GM18498 (cell line): ENCODE data around the gene TUBA3D.
"Not testable (repeated sequence)": the region's sequence is repeated elsewhere in the genome, so short reads cannot be mapped to it uniquely, and the experiment has no call there.

ENCODE experiments used
- ATAC-seq: cut with Tn5 transposase; IDR thresholded peaks from one replicate; pipeline ENCODE4 v1.9.1; 2021; ENCODE audit warnings: mild to moderate bottlenecking, moderate library complexity; ENCODE audit not compliant: unreplicated experiment

Gene TUBA3D

DNA sequence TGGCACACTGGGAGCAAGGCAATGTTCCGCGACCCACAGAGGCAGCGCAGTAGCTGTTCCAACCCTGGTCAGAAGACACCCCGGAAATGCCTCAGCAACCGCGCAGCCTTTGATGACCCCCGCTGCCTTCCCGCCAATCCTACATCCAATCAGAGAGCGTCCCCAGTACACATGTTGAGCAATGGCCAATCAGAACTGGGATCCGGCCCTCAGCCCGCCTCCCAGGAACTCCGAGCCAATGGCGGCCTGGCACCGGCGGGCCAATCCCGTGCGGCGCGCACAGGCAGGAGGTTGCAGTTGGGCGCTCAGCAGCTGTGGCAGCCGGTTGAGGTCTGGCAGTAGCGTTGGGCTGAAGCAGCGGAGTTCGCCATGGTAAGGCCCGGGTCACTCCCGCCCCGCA lies at the start of gene TUBA3D:
Gene TUBA3D (plus strand): TSS at position 289 of the 400 bp plus-strand sequence. CDS start 81 bp downstream, at position 370.
- ATAC-seq, result no peak

DNA sequence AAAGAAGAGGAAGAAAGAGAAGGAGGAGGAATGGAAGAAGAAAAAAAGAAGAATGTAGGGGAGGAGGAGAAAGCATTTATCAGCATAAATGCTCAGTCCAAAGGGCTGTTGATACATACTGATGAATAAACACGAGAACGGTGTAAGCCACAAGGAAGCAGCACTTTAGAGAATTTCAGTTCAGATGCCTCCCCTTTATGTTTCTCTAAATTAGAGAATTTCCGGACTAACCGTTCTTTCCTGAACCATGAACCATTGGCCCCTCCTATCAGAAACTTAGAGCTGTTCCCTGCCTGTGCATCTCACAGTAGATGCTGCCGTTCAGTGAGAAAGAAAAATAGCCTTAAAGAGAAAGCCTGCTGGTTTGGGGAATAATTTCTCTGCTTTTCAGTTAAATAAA lies 49.2 kb upstream of the TUBA3D start:
- no peak for ATAC-seq

DNA sequence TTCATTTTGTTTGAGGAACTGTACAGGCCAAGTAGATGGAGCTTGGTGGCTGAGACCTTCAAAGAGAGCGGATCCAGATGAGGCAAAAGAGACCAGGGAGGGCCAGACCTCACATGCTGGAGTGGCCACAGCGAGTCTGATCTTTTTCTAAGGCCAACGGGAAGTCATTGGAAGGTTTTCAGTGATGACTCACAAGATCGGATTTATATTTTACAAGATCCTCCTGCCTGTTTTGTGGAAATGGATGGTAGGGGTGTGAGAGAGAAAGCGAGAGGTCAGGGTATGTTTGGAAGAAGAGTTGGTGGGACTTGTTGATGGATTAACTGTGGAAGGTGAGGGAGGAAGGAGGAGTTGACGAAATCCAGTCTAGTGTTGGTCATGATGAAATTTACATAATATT lies 44.6 kb upstream of the TUBA3D start:
- ATAC-seq, result no peak

DNA sequence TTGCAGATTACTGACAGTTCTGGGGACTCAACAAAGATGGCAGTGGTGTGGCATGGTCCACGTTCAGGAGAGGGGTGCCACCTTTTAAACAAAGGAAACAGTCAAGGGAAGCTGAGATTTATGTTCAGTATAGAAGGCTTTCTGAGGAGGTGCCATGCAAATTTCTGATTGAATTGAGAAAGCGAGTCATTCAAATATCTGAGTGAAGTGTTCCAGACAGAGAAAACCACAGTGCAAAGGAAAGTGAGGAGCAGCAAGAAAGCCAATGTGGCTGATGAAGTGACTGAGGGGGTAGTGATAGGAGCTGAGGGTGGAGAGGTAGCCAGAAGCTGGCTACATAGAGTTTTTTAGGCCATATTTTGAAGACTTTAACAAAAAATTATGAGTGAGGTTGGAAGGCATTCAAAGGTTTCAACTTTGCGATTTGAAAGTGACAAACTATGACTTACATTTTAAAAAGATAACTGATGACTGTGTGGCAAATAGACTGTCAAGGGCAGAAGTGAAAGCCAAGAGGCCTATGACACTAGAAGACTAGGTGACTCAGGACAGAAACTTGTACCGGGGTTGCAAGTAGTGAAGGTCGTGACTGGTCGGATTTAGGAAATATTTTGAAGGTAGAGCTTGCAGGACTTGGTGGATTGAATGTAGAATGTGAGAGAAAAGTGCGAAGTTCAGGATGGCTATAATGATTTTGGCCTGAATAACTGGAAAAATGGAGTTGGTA lies 35.0 kb upstream of the TUBA3D start:
- peak; percentile 71 for ATAC-seq

DNA sequence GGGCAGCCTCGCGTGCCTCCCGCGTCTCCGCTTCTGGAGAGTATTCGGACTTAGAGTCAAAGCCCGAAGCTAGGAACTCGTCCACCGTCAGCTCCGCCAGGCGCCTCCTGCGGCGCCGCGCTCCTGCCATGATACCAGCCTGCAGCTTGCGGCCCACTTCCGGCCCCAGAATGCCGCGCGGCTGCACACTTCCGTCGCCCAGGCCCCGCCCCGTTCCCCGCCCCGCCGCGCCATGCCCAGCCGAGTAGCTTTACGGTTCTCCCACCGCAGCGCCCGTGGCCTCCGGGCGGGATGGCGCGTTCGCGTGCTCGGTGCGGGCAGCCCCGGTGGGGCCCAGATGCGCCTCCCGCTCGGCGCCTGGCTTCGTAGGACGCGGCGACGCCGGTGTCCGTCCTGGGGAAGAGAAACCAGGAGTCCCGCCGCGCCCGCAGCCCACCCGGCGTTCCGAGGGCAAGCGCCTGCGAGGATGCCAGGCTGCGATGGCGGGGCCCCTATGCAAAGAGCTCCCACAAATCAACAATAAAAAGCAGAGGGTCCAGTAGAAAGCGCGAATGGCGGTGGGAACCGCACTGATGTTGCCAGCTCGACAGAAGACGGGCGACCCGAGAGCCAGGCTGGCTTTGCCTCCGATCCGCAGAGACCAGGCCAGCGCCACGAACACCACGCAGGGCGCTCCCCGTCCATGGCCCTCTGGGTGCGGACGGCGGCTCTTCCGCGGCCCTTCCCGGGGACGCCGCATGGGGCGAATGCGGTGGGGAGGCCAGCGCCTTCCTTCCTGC lies 31.0 kb upstream of the TUBA3D start:
- not testable (repeated sequence) for ATAC-seq

DNA sequence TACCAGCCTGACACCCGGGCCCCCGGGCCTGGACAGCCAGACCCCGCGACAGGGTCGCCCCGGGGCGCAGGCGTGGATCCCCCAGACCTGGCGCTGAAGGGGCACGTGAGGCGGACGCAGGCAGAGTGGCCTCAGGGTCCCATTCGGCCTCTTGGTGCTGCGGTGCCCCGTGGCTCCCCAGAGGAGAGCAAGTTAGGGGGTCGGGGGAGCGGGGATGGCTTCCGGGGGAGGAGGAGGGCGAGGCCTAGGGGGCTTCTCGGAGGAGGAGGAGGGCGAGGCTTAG lies 30.5 kb upstream of the TUBA3D start:
- ATAC-seq, result not testable (repeated sequence)

DNA sequence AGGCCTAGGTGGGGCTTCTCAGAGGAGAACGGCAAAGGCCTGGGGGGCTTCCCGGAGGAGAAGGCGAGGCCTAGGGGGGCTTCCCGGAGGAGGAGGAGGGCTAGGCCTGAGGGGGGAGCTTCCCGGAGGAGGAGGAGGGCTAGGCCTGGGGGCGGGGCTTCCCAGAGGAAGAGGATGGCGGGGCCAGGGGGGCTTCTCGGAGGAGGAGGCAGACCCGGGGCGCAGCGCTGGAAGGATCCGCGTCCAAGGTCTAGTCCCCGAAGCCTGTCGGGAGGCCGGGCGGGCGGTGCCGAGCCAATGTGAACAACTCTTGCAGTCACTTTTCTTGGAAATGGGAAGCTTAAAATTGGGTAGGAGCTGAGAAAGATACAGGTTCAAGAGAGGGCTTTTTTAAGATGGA lies 30.0 kb upstream of the TUBA3D start:
- ATAC-seq, result no peak

DNA sequence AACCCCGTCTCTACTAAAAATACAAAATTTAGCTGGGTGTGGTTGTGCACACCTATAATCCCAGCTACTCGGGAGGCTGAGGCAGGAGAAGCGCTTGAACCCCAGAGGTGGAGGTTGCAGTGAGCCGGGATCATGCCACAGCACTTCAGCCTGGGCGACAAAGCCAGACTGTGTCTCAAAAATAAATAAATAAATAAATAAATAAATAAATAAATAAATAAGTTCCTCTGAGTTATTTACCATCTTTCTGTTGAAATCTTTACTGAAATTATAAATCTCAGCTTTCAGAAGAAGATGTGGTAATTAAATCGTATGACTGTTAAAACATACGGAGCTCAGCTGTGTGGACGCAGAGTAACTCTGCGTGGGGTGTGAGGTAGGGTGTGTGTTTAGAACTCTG lies 27.9 kb upstream of the TUBA3D start:
- ATAC-seq, result not testable (repeated sequence)

DNA sequence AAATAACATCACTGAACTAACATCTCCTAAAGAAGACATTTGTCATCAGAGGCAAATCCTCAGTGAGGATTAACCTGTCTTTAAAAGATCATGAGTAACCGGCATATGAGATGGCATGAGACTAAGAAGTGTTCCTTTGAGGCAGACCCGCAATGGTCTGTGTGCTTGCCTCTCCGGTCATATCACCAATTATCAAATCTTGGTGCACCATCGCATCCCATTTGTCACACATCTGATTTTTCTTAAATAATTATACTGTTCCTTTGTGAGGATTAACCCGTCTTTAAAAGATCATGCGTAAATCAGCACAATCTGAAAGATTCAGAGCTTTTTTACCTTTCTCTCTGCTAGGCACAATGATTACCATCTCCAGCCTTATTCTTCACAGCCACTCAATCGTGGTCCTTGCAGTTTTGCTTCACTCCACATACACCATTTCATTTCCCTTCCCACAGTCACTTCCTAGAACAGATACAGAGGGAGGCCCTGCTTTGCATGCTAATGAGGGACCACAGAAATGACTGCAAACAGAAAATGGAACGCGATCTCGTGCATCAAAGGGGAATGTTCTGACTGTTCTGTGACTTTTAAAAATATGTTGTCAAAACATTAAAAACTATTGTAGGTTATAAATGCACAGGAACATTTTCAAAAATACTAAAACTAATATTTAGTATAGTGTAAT lies 24.5 kb upstream of the TUBA3D start:
- ATAC-seq, result peak; percentile 86

DNA sequence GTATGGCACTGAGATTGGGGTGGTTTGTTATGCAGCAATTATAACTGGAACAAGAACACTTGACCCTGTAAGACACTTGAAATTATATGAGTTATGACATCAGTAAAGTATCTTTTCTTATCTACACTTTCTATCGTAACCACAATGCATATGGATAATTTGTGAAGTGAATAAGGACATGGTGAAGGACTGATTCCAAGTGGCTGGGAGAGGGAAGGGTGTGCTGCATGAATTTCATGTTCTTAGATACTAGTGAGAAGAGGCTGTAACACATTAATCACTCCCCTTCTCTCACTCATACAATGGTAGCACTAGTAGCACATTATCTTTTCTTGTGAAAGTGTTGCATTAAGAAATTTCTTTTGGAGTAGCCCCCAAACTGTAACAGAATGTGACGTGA lies 21.0 kb upstream of the TUBA3D start:
- ATAC-seq, result not testable (repeated sequence)

DNA sequence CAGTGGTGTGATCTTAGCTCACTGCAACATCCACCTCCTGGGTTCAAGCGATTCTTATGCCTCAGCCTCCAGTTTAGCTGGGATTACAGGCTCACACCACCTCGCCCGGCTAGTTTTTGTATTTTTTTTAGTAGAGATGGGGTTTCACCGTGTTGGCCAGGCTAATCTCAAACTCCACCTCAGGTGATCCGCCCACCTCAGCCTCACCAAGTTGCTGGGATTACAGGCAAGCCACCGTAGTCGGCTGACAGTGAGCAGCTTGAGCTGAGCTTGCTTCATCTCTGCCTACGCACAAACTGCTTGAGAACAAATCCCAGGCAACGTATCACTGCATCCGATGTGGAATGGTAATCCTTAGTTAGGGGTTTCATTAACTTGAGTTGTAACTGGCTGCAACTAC lies 8.2 kb upstream of the TUBA3D start:
- not testable (repeated sequence) for ATAC-seq

DNA sequence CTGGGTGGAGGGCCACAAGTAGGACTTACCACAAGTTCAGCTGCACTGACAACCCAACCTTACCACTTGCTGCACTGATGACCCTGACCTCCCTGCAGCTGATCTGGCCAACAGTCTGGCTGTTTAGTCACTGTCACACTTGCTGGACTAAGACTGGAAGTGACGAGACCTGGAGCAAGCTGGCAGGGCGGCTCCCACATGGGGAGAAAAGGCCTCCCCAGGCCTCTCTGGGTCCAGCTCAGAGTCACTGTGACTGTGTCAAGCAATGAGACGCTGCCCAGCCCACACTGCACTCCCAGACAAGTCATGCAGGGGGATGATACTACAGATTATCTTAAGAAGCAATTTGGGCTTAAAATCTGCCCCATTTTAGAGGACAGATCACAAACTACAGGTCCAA lies 5.0 kb upstream of the TUBA3D start:
- ATAC-seq, result not testable (repeated sequence)

DNA sequence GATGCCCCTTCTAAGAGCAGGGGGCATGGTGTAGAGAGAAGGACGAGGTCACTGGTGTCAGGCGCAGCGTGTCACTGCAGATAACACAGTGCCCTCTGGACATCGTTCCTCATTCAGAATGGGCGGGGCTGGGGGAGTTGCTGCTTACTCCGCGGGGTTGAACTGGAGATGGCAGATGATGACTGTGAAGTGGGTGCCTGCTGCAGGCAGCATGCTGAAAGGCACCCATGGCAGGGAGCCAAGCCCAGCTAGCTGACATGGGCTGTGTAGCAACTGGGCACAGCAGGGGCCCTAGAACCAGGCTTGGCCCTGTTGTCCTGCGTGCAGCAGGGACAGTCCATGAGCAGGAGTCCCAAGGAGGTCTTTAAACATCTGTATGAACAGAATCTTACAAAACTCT lies 4.3 kb upstream of the TUBA3D start:
- not testable (repeated sequence) for ATAC-seq

DNA sequence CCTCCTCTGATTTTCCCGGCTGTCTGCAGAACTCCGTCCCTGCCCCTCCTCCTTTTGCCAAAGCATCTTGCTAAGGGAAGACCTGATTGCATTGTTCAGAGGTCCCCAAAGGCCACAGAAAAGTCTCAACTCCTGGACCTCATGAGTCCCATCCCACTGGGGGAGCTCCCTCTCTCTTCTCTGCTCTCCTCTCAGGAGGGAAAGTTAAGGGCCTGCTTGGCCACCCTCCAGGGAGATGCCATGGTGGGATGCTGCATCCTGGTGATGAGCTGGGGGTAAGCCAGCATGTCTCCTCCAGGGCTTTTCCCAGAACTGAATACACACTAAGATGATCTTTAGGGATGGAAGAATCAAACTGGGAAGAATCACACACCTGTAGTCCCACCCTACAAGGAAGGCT lies 2.7 kb upstream of the TUBA3D start:
- ATAC-seq, result not testable (repeated sequence)

DNA sequence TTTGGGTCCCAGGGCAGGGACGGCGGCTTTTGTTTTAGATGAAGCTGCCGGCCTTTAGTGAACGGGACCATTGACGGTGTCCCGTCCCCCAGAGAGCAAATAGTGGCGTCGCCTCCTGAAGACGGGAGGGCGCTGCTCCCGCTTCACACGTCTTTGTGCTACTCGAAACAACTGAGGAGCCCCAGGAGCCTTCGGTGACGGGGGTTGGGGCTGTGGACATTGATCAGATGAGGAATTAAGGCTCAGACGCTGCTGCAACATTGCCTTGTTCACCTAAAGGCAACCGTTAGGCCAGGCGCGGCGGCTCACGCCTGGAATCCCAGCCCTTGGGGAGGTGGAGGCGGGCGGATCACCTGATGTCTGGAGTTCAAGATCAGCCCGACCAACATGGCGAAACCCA lies 444 bp downstream of the TUBA3D start:
- ATAC-seq, result not testable (repeated sequence)

DNA sequence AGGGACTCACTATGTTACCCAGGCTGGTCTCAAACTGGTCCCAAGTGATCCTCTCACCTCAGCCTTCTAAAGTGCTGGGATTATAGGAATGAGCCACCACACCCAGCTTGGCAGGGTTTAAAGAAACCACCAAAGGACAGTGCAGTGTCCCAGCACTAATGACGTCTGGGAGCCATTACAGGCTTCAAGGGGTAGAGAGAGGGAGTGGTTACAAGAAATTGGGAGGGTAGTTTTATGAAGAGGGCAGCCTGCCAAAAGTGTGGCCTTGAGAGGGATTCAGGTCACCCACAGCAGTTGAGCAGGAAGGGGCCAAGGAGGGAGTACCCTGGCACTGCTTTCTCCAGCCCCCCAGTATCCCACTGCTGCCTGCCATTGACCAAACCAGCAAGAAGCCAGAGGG lies 1.3 kb downstream of the TUBA3D start:
- ATAC-seq, result not testable (repeated sequence)

DNA sequence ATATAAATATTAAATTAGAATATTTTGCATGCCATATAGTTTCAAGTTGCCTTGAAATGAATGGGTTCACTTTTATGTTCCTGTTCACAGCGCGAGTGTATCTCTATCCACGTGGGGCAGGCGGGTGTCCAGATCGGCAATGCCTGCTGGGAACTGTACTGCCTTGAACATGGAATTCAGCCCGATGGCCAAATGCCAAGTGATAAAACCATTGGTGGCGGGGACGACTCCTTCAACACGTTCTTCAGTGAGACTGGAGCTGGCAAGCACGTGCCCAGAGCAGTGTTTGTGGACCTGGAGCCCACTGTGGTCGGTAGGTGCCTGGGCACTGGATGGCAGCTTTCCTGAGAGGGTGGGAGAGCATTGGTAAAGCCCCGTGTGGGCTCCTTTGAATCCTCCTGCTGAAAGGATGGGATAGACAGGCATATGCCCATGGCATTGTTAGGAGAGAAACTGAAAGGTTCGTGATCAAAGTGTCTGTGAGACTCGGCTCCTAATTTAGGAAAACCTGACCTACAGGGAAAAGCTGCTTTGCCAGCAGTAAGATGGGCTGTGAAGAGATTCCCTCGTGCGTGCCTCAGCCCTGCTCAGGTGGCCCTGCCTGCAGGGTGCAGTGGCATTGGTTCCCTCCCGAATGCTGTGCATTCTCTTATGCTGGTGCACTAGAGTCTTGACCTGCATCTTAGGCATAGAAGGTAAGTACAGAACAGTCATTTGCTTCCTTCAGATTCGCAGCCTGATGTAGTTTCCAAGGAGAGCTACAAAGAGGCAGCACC lies 2.3 kb downstream of the TUBA3D start:
- ATAC-seq, result not testable (repeated sequence)

DNA sequence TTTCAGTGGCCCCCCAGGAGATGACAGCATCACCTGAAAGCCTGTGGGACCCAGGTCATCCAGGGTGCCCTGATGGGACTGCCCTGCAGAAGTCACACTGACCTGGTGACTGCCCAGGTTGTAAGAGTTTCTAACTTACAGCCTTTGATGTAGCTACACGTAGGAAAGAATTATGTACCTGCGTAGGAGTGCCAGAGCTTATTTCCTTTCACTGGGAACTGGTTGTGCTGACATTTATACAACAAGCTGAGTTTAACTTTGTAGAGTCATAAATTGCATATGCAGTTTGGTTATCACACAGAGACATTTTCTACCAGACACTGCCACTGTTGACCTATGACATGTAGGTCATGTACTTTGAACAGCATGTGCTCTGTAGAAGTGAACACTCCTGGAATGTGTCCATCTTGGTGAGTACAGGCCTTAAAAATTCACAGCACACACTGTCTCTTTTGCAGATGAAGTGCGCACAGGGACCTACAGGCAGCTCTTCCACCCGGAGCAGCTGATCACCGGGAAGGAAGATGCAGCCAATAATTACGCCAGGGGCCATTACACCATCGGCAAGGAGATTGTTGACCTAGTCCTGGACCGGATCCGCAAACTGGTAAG lies 3.0 kb downstream of the TUBA3D start:
- ATAC-seq, result not testable (repeated sequence)

DNA sequence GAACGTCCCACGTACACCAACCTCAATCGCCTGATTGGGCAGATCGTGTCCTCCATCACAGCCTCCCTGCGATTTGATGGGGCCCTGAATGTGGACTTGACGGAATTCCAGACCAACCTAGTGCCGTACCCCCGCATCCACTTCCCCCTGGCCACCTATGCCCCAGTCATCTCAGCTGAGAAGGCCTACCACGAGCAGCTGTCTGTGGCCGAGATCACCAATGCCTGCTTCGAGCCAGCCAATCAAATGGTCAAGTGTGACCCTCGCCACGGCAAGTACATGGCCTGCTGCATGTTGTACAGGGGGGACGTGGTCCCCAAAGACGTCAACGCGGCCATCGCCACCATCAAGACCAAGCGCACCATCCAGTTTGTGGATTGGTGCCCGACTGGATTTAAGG lies 4.4 kb downstream of the TUBA3D start:
- ATAC-seq, result not testable (repeated sequence)

DNA sequence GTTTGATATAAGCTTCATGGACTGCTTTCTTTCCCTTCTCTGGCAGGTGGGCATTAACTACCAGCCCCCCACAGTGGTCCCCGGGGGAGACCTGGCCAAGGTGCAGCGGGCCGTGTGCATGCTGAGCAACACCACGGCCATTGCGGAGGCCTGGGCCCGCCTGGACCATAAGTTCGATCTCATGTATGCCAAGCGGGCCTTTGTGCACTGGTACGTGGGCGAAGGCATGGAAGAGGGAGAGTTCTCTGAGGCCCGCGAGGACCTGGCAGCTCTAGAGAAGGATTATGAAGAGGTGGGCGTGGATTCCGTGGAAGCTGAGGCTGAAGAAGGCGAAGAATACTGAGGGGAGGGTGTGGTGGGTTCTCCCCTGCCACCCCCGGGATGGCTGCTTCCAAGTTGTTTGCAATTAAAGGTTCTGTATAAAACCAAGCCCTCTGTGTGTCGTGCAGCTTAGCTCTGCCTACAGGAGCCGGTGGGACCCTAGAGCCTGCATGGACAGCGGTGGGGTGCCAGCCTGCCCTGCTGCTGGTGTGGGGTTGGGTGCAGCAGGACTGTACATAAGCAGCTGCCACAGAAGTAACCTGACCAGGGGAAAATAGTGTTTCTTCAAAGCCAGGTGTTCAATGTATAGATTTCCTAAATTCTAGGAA lies 6.7 kb downstream of the TUBA3D start:
- ATAC-seq, result not testable (repeated sequence)
